ENCODE results near the gene SMYD3. TPM values are rescaled to one million over a fixed set of nuclear protein-coding genes. Genes with fewer than 3 reads are reported as not detected.

Gene SMYD3
- total and polyA plus RNA-seq, 9 donors, result 8.0 to 13.9 (median 9.6) TPM

DNA sequence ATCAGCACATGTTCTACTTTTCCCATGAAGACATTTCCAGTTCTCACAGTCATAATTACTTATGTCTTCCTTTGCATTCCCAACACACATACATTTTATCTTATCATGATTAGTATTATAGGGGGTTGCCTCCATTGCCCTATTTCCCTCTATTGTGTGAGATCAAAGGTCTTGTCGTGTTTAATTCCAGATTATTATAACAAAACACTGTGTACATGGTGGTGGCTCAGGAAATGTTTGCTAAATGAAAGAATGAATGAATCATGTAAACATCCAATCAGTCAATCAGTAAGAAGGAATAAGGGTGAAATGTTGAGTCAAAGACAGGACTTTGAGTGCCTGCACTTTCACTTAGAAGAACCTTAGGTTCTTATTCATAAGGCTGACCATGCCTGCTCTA, 376.0 kb downstream of the SMYD3 start:
- DNase-seq, result no peak
- Histone ChIP-seq H3K4me1 (ENCODE audit: control insufficient read depth, insufficient read depth, low read length) (no peaks in the 10 kb centered on the region), H3K9me3 (replicated peaks; ENCODE audit: control insufficient read depth, low read depth, low read length) (no peaks in the 10 kb centered on the region), H3K36me3 (ENCODE audit: control insufficient read depth, insufficient read depth, low read length) (no peaks in the 10 kb centered on the region), H3K27me3 (ENCODE audit: control insufficient read depth, insufficient read depth, low read length) (no peaks in the 10 kb centered on the region), H3K27ac (ENCODE audit: low read length) (no peak overlapping the region), H3K4me3 (ENCODE audit: low read length) (no peak overlapping the region)
- no CpG with 5 or more reads among the region's 1 CpG for WGBS (ENCODE audit: insufficient coverage)

DNA sequence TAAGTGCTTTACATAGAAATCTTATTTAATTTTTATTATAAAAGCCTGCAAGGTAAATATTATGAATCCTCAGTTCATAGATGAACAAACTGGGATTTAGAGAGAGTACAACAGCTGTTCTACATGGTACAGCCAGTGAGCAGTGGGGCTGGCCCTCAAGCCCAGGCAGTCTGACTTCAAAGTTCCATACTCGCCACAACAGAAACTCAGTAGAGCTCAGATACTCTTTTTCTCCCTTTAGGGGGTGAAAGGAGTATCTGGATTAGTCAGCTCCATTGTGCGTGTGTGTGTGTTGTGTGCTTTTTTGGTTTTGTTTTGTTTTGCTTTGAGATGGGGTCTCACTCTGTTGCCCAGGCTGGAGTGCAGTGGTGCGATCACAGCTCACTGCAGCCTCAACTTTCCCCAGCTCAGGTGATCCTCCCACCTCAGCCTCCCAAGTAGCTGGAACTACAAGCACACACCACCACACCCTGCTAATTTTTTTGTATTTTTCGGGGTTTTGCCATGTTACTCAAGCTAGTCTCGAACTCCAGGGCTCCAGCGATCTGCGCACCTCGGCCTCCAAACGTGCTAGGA, 378.5 kb downstream of the SMYD3 start:
- WGBS (ENCODE audit: insufficient coverage), result 100% methylated on average over 7 of the region's 9 CpGs
- no peak for DNase-seq
- Histone ChIP-seq H3K27me3 (ENCODE audit: control insufficient read depth, insufficient read depth, low read length) (no peaks in the 10 kb centered on the region), H3K4me3 (ENCODE audit: low read length) (no peak overlapping the region), H3K9me3 (replicated peaks; ENCODE audit: control insufficient read depth, low read depth, low read length) (no peaks in the 10 kb centered on the region), H3K27ac (ENCODE audit: low read length) (no peak overlapping the region), H3K4me1 (ENCODE audit: control insufficient read depth, insufficient read depth, low read length) (no peaks in the 10 kb centered on the region), H3K36me3 (ENCODE audit: control insufficient read depth, insufficient read depth, low read length) (no peaks in the 10 kb centered on the region)

DNA sequence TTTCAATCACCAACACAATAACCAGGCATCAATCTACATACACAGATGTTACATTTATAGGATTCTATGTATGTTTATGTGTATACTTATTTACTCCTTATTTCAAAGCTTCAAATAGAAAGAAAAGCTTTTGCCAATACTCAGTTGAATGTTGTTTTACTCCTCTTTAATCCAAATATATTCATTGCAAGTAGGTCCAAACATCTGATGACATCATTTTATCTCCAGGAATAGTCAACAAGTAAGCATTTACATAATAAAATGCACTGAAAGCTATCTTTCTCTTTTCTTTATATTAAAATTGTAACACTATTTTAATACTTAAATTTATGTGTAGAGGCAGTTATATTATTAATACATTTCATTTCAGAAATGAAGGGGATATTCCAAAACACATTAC, 380.5 kb downstream of the SMYD3 start:
- Histone ChIP-seq H3K9me3 (replicated peaks; ENCODE audit: control insufficient read depth, low read depth, low read length) (no peaks in the 10 kb centered on the region), H3K27me3 (ENCODE audit: control insufficient read depth, insufficient read depth, low read length) (no peaks in the 10 kb centered on the region), H3K4me1 (ENCODE audit: control insufficient read depth, insufficient read depth, low read length) (no peaks in the 10 kb centered on the region), H3K4me3 (ENCODE audit: low read length) (no peak overlapping the region), H3K27ac (ENCODE audit: low read length) (no peak overlapping the region), H3K36me3 (ENCODE audit: control insufficient read depth, insufficient read depth, low read length) (no peaks in the 10 kb centered on the region)
- DNase-seq, result no peak

DNA sequence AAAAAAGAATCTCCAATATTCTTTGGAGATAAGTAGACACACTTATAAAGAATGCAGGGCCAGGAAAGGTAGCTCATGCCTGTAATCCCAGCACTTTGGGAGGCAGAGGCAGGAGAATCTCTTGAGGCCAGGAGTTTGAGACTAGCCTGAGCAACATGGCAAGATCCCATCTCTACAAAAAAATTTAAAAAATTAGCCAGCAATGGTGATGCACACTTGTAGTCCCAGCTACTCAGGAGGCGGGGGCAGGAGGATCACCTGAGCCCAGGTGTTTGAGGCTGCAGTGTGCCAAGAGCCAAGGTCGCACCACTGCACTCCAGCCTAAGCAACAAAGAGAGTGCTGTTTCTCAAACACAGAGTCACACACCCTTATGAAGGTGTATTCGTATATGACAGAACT, 385.0 kb downstream of the SMYD3 start:
- H3K27ac ChIP-seq (ENCODE audit: low read length), result no peak overlapping the region
- no peaks in the 10 kb centered on the region for H3K27me3 ChIP-seq (ENCODE audit: control insufficient read depth, insufficient read depth, low read length)
- no peak overlapping the region for H3K4me3 ChIP-seq (ENCODE audit: low read length)
- no peaks in the 10 kb centered on the region for H3K36me3 ChIP-seq (ENCODE audit: control insufficient read depth, insufficient read depth, low read length)
- WGBS (ENCODE audit: insufficient coverage), result 93% methylated on average over 2 of the region's 3 CpGs
- H3K9me3 ChIP-seq (replicated peaks; ENCODE audit: control insufficient read depth, low read depth, low read length), result no peaks in the 10 kb centered on the region
- H3K4me1 ChIP-seq (ENCODE audit: control insufficient read depth, insufficient read depth, low read length), result no peaks in the 10 kb centered on the region
- no peak for DNase-seq

DNA sequence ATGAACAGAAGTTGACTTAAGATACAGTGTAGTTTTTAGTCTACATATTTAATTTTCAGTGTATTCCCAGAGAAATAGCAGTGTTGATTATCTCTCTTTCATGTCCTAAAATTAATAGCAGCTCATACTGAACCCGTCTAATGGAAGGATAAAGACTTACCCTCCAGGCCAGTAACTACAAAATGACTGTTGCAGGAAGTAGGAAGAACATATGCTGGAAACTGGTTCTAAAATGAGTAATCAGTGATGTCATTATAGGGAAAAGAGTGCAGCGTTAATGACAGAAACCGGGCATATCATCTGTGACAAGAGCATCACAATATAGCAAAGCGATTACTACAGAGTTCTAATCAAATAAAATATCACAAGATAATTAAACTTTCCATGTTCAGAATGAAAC, 385.5 kb downstream of the SMYD3 start:
- H3K27me3 ChIP-seq (ENCODE audit: control insufficient read depth, insufficient read depth, low read length), result no peaks in the 10 kb centered on the region
- no peak overlapping the region for H3K27ac ChIP-seq (ENCODE audit: low read length)
- no peaks in the 10 kb centered on the region for H3K4me1 ChIP-seq (ENCODE audit: control insufficient read depth, insufficient read depth, low read length)
- DNase-seq, result no peak
- no peaks in the 10 kb centered on the region for H3K9me3 ChIP-seq (replicated peaks; ENCODE audit: control insufficient read depth, low read depth, low read length)
- no CpG with 5 or more reads among the region's 4 CpGs for WGBS (ENCODE audit: insufficient coverage)
- H3K4me3 ChIP-seq (ENCODE audit: low read length), result no peak overlapping the region
- H3K36me3 ChIP-seq (ENCODE audit: control insufficient read depth, insufficient read depth, low read length), result no peaks in the 10 kb centered on the region

DNA sequence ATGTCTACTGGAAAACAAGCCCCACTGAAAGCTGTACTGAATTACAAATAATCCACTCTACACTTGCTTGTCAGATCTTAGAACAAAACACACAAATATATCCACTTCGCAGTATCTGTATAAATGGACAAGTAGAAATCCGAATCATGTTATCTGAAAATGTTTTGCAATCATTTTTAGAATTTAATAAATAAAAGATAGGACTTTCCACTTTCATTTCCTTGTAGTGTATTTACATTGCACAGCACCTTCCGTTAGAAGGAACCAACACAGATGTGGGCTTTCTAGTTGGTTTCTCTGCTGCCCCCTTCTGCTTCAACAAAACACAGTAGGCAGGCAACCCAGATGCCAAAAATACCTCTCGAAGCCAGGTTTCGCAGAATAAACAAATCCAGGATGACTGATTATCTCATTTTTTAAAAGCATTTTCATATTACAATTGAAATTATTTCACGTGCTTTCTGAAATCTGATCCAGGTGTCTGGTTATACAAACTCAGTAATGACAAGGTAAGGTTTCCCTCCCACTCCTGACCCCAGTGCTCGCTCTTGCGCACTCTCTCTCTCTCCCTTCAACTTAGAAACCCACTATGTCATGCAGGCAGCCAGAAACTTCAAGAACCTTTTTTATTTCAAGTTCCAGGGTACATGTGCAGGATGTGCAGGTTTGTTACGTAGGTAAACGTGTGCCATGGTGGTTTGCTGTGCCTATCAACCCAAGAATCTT, 389.9 kb downstream of the SMYD3 start:
- no peak overlapping the region for H3K4me3 ChIP-seq (ENCODE audit: low read length)
- H3K36me3 ChIP-seq (ENCODE audit: control insufficient read depth, insufficient read depth, low read length), result no peaks in the 10 kb centered on the region
- no peaks in the 10 kb centered on the region for H3K4me1 ChIP-seq (ENCODE audit: control insufficient read depth, insufficient read depth, low read length)
- DNase-seq, result peak; percentile 44
- H3K27ac ChIP-seq (ENCODE audit: low read length), result no peak overlapping the region
- no peaks in the 10 kb centered on the region for H3K9me3 ChIP-seq (replicated peaks; ENCODE audit: control insufficient read depth, low read depth, low read length)
- H3K27me3 ChIP-seq (ENCODE audit: control insufficient read depth, insufficient read depth, low read length), result no peaks in the 10 kb centered on the region
- 17% methylated on average over 1 of the region's 10 CpGs for WGBS (ENCODE audit: insufficient coverage)

DNA sequence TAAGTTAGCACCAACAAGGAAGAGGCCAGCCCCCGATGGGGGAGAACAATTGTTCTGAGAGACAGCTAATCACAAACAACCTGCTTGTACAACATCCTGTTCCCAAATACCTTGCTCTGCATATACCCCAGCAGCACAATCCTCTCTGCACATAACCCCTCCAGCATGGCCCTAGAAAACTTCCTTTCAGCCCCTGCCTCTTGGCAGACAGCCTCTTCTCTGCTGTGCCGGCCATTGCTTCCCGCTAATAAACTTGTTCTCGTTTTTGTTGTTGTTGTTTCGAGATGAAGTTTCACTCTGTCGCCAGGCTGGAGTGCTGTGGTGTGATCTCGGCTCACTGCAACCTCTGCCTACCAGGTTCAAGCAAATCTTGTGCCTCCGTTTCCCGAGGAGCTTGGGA, 392.7 kb downstream of the SMYD3 start:
- H3K27me3 ChIP-seq (ENCODE audit: control insufficient read depth, insufficient read depth, low read length), result no peaks in the 10 kb centered on the region
- H3K27ac ChIP-seq (ENCODE audit: low read length), result no peak overlapping the region
- 91% methylated on average over 6 of the region's 9 CpGs for WGBS (ENCODE audit: insufficient coverage)
- H3K9me3 ChIP-seq (replicated peaks; ENCODE audit: control insufficient read depth, low read depth, low read length), result no peaks in the 10 kb centered on the region
- H3K4me1 ChIP-seq (ENCODE audit: control insufficient read depth, insufficient read depth, low read length), result no peaks in the 10 kb centered on the region
- no peak overlapping the region for H3K4me3 ChIP-seq (ENCODE audit: low read length)
- DNase-seq, result no peak
- no peaks in the 10 kb centered on the region for H3K36me3 ChIP-seq (ENCODE audit: control insufficient read depth, insufficient read depth, low read length)

DNA sequence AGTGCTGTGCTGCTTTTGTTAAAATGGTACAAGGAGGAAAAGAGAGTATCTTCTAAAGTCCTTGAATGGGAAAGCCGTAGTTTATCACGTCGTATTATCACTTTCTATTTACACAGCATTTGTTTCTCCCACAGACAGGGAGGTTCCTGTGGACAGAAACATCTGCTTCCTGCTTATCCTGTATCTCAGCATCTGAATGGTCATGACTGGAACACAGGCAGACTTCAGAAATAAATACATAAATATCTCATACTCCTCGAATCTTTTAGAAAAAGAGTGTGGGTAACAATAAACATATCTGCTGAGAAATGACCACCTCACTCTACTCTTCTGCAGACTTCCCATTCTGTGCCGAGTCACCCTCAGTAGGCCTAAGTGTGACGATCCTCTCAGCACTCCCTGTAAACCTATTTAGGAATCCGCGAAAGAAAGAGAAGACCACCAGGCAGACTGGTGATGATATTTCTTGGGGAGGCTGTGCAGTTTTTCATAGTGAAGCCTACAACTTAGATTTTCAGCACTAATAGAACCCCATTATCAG, 393.5 kb downstream of the SMYD3 start:
- H3K9me3 ChIP-seq (replicated peaks; ENCODE audit: control insufficient read depth, low read depth, low read length), result no peaks in the 10 kb centered on the region
- H3K27me3 ChIP-seq (ENCODE audit: control insufficient read depth, insufficient read depth, low read length), result no peaks in the 10 kb centered on the region
- no peak overlapping the region for H3K4me3 ChIP-seq (ENCODE audit: low read length)
- H3K36me3 ChIP-seq (ENCODE audit: control insufficient read depth, insufficient read depth, low read length), result no peaks in the 10 kb centered on the region
- peak; percentile 28 for DNase-seq
- H3K4me1 ChIP-seq (ENCODE audit: control insufficient read depth, insufficient read depth, low read length), result no peaks in the 10 kb centered on the region
- WGBS (ENCODE audit: insufficient coverage), result 80% methylated on average over 3 of the region's 8 CpGs
- no peak overlapping the region for H3K27ac ChIP-seq (ENCODE audit: low read length)

DNA sequence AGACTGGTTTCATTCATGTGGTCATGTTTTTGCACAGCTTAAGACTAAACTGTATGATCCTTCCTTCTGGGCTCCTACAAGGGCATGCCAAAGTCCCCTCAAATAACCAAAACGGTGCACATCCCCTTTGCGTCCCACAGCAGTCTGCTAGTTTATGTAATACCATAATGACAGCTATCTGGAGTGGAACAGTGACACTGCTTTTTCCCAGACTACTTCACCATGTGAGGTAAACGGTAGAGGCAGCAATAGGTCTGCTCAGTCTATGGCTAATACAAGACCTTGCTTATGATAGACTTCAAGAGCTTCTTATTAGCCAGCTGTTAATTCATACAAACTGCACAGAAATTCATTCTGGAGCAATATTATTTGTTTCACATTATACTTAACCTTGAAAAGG, 395.5 kb downstream of the SMYD3 start:
- no peaks in the 10 kb centered on the region for H3K9me3 ChIP-seq (replicated peaks; ENCODE audit: control insufficient read depth, low read depth, low read length)
- H3K4me1 ChIP-seq (ENCODE audit: control insufficient read depth, insufficient read depth, low read length), result no peaks in the 10 kb centered on the region
- no peak overlapping the region for H3K27ac ChIP-seq (ENCODE audit: low read length)
- WGBS (ENCODE audit: insufficient coverage), result no CpG with 5 or more reads among the region's 3 CpGs
- H3K36me3 ChIP-seq (ENCODE audit: control insufficient read depth, insufficient read depth, low read length), result no peaks in the 10 kb centered on the region
- H3K27me3 ChIP-seq (ENCODE audit: control insufficient read depth, insufficient read depth, low read length), result no peaks in the 10 kb centered on the region
- DNase-seq, result no peak
- H3K4me3 ChIP-seq (ENCODE audit: low read length), result no peak overlapping the region

DNA sequence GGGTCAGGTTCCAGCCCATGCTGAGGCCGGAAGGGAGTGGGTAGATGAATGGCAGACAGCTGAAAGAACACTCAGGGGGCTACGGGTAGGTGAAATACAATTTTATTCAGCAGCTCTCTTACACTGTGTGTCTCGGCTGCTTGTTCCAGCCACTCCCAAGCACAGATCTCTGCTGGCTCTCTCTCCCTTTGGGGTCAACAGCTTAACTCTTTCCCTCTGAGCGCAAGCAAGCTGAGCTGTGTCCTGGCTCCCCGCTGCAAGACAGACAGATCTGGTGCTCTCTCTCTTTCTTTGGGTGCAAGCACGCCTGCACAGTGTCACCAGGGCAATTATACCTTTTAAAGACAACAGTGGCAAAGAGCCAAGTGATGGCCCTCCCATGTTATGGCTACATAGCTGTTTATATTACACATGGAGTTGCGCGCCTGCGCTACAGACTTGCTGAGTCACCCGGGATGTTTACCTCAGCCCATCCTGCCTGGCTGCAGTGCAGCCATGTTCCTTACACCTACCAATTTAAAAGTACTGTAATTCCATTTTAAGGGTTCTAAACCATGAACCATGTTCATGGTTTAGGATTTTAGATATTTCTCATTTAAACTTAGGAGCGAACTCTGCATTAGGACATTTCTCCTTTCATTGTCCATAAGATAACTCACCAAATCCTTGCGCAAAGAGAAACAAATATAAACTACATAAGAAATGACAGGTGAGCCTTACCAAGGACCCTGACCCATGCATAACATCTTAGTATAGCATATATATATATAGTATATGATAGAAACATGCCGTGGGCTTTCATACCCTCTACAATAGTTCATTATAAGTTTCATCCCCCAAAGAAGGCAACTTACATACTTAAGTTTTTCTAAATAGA, 396.5 kb downstream of the SMYD3 start:
- no peak for DNase-seq
- WGBS (ENCODE audit: insufficient coverage), result 96% methylated on average over 7 of the region's 13 CpGs
- no peaks in the 10 kb centered on the region for H3K27me3 ChIP-seq (ENCODE audit: control insufficient read depth, insufficient read depth, low read length)
- no peaks in the 10 kb centered on the region for H3K9me3 ChIP-seq (replicated peaks; ENCODE audit: control insufficient read depth, low read depth, low read length)
- H3K36me3 ChIP-seq (ENCODE audit: control insufficient read depth, insufficient read depth, low read length), result no peaks in the 10 kb centered on the region
- H3K4me3 ChIP-seq (ENCODE audit: low read length), result no peak overlapping the region
- peaks cover 2% of the 10 kb centered on the region for H3K4me1 ChIP-seq (ENCODE audit: control insufficient read depth, insufficient read depth, low read length)
- no peak overlapping the region for H3K27ac ChIP-seq (ENCODE audit: low read length)
